HepG2 (cell line): ENCODE results near the gene ZNF440. TPM values are rescaled to one million over a fixed set of nuclear protein-coding genes. Genes with fewer than 3 reads are reported as not detected.

ENCODE experiments used
- ARID2 ChIP-seq: sonication (generic); formaldehyde crosslinking; IDR thresholded peaks from 2 replicates; pipeline ENCODE4 v1.8.1; 2022; ENCODE audit warnings: mild to moderate bottlenecking, missing genetic modification reagents, borderline replicate concordance
- HOXD1 ChIP-seq: sonication (generic); formaldehyde crosslinking; IDR thresholded peaks from 2 replicates; pipeline ENCODE4 v1.5.0; 2020; ENCODE audit warnings: missing genetic modification reagents
- TEAD3 ChIP-seq: optimal IDR thresholded peaks from 2 replicates; pipeline ENCODE3; 2016; ENCODE audit warnings: borderline replicate concordance
- ZNF30 ChIP-seq: sonication (generic); formaldehyde crosslinking; IDR thresholded peaks from 2 replicates; pipeline ENCODE4 v1.5.0; 2020; ENCODE audit warnings: mild to moderate bottlenecking, missing genetic modification reagents
- ZNF556 ChIP-seq: sonication (generic); formaldehyde crosslinking; IDR thresholded peaks from 2 replicates; pipeline ENCODE4 v1.4.0; 2020; ENCODE audit warnings: mild to moderate bottlenecking, missing genetic modification reagents, borderline replicate concordance
- ZNF746 ChIP-seq: sonication (generic); formaldehyde crosslinking; IDR thresholded peaks from 2 replicates; pipeline ENCODE4 v1.8.0; 2022; ENCODE audit warnings: mild to moderate bottlenecking, missing genetic modification reagents
- polyA plus RNA-seq, 8 experiments: library from polyadenylated mRNA; depleted of rRNA in 3 of 8; stranded (reverse) in 7 of 8; unstranded in 1 of 8; fragments of >200 nt; fragmentation: Illumina TruSeq in 4 of 8; extraction: Trizol in 4 of 8; gene quantifications; 2 replicates each; pipeline versions ENCODE4 v1.2.1 to v1.2.3, GENCODE V29; 2011 to 2016; ENCODE audit warnings: low read depth in 4 of 8, missing spikeins in 1 of 8, mixed read lengths in 1 of 8; ENCODE audit not compliant: insufficient read depth in 1 of 8
- total RNA-seq, 5 experiments: library from RNA; depleted of rRNA; stranded (reverse); fragments of >200 nt; fragmentation: Illumina TruSeq; extraction: Trizol; gene quantifications; 2 replicates each; pipeline ENCODE4 v1.2.3, GENCODE V29; 2016; ENCODE audit warnings: low read depth in 1 of 5
- TF ChIP-seq, protein P1 (sequence below): IDR thresholded peaks from 2 replicates; pipeline ENCODE4 v1.6.1; 2016; ENCODE audit warnings: low read depth, missing genetic modification reagents, missing compliant biosample characterization
- TF ChIP-seq, protein P2 (sequence below): sonication (generic); formaldehyde crosslinking; IDR thresholded peaks from 2 replicates; pipeline ENCODE4 v1.5.0; 2020; ENCODE audit warnings: missing genetic modification reagents
- TF ChIP-seq, protein P3 (sequence below): sonication (generic); formaldehyde crosslinking; IDR thresholded peaks from 2 replicates; pipeline ENCODE4 v1.4.0; 2020; ENCODE audit warnings: missing genetic modification reagents, borderline replicate concordance
- TF ChIP-seq, protein P4 (sequence below): sonication (generic); formaldehyde crosslinking; IDR thresholded peaks from 2 replicates; pipeline ENCODE4 v1.4.0; 2020; ENCODE audit warnings: mild to moderate bottlenecking, missing genetic modification reagents, borderline replicate concordance
- TF ChIP-seq, protein P5 (sequence below): sonication (generic); formaldehyde crosslinking; IDR thresholded peaks from 2 replicates; pipeline ENCODE4 v1.4.0; 2020; ENCODE audit warnings: missing genetic modification reagents

The ZNF440 gene
- total and polyA plus RNA-seq, 2 of the 13 experiments (the other 11 are each of a cell fraction or from before 2014, with no cell fraction given): 2.7 to 12.4 TPM

DNA sequence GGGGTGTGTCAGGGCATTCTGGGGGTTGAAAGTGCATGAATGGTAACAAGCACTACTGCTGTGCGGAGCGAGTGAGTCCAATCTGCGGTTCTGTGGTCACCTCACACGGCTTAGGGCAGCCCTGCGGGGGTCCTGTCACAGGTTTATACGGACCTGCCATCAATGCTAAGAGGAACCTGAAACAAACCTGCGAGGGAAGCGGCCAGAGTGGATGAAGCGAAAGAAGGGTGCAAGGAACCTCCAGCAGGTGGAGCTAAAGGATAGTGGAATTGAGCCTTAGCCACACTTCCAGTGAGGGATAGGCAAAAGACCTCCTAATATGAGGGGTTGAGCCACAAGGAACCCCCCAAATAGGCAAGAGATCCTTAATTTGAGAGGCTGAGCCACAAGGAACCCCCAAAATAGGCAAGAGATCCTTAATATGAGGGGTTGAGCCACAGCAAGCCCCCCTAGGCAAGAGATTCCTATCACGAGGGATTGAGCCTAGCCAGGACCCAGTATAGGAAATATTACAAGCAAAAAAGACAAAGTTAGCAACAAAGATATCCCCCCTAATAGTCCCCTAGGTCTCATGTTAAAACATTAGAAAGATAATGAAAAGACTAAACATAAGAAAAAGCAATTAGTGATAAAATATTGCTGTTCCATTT, 67.2 kb downstream of the ZNF440 start (continued):
- TF ChIP-seq, protein P1, sequence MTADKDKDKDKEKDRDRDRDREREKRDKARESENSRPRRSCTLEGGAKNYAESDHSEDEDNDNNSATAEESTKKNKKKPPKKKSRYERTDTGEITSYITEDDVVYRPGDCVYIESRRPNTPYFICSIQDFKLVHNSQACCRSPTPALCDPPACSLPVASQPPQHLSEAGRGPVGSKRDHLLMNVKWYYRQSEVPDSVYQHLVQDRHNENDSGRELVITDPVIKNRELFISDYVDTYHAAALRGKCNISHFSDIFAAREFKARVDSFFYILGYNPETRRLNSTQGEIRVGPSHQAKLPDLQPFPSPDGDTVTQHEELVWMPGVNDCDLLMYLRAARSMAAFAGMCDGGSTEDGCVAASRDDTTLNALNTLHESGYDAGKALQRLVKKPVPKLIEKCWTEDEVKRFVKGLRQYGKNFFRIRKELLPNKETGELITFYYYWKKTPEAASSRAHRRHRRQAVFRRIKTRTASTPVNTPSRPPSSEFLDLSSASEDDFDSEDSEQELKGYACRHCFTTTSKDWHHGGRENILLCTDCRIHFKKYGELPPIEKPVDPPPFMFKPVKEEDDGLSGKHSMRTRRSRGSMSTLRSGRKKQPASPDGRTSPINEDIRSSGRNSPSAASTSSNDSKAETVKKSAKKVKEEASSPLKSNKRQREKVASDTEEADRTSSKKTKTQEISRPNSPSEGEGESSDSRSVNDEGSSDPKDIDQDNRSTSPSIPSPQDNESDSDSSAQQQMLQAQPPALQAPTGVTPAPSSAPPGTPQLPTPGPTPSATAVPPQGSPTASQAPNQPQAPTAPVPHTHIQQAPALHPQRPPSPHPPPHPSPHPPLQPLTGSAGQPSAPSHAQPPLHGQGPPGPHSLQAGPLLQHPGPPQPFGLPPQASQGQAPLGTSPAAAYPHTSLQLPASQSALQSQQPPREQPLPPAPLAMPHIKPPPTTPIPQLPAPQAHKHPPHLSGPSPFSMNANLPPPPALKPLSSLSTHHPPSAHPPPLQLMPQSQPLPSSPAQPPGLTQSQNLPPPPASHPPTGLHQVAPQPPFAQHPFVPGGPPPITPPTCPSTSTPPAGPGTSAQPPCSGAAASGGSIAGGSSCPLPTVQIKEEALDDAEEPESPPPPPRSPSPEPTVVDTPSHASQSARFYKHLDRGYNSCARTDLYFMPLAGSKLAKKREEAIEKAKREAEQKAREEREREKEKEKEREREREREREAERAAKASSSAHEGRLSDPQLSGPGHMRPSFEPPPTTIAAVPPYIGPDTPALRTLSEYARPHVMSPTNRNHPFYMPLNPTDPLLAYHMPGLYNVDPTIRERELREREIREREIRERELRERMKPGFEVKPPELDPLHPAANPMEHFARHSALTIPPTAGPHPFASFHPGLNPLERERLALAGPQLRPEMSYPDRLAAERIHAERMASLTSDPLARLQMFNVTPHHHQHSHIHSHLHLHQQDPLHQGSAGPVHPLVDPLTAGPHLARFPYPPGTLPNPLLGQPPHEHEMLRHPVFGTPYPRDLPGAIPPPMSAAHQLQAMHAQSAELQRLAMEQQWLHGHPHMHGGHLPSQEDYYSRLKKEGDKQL (CRISPR knock-in tag): no peak
- TF ChIP-seq, protein P2, sequence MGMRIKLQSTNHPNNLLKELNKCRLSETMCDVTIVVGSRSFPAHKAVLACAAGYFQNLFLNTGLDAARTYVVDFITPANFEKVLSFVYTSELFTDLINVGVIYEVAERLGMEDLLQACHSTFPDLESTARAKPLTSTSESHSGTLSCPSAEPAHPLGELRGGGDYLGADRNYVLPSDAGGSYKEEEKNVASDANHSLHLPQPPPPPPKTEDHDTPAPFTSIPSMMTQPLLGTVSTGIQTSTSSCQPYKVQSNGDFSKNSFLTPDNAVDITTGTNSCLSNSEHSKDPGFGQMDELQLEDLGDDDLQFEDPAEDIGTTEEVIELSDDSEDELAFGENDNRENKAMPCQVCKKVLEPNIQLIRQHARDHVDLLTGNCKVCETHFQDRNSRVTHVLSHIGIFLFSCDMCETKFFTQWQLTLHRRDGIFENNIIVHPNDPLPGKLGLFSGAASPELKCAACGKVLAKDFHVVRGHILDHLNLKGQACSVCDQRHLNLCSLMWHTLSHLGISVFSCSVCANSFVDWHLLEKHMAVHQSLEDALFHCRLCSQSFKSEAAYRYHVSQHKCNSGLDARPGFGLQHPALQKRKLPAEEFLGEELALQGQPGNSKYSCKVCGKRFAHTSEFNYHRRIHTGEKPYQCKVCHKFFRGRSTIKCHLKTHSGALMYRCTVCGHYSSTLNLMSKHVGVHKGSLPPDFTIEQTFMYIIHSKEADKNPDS (CRISPR knock-in tag): peak; percentile 67; the same call in 1 of the 2 replicates
- TF ChIP-seq ARID2 (CRISPR knock-in tag) (no peak), ZNF556 (peak; percentile 86; the same call in 1 of the 2 replicates), HOXD1 (CRISPR knock-in tag) (no peak), ZNF30 (CRISPR knock-in tag) (0 out of 2 replicates have a peak, but pooled peaks have one; percentile 28), TEAD3 (peak; percentile 58), ZNF746 (CRISPR knock-in tag) (no peak)
- TF ChIP-seq, protein P3, sequence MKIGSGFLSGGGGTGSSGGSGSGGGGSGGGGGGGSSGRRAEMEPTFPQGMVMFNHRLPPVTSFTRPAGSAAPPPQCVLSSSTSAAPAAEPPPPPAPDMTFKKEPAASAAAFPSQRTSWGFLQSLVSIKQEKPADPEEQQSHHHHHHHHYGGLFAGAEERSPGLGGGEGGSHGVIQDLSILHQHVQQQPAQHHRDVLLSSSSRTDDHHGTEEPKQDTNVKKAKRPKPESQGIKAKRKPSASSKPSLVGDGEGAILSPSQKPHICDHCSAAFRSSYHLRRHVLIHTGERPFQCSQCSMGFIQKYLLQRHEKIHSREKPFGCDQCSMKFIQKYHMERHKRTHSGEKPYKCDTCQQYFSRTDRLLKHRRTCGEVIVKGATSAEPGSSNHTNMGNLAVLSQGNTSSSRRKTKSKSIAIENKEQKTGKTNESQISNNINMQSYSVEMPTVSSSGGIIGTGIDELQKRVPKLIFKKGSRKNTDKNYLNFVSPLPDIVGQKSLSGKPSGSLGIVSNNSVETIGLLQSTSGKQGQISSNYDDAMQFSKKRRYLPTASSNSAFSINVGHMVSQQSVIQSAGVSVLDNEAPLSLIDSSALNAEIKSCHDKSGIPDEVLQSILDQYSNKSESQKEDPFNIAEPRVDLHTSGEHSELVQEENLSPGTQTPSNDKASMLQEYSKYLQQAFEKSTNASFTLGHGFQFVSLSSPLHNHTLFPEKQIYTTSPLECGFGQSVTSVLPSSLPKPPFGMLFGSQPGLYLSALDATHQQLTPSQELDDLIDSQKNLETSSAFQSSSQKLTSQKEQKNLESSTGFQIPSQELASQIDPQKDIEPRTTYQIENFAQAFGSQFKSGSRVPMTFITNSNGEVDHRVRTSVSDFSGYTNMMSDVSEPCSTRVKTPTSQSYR (CRISPR knock-in tag): no peak
- TF ChIP-seq, protein P4, sequence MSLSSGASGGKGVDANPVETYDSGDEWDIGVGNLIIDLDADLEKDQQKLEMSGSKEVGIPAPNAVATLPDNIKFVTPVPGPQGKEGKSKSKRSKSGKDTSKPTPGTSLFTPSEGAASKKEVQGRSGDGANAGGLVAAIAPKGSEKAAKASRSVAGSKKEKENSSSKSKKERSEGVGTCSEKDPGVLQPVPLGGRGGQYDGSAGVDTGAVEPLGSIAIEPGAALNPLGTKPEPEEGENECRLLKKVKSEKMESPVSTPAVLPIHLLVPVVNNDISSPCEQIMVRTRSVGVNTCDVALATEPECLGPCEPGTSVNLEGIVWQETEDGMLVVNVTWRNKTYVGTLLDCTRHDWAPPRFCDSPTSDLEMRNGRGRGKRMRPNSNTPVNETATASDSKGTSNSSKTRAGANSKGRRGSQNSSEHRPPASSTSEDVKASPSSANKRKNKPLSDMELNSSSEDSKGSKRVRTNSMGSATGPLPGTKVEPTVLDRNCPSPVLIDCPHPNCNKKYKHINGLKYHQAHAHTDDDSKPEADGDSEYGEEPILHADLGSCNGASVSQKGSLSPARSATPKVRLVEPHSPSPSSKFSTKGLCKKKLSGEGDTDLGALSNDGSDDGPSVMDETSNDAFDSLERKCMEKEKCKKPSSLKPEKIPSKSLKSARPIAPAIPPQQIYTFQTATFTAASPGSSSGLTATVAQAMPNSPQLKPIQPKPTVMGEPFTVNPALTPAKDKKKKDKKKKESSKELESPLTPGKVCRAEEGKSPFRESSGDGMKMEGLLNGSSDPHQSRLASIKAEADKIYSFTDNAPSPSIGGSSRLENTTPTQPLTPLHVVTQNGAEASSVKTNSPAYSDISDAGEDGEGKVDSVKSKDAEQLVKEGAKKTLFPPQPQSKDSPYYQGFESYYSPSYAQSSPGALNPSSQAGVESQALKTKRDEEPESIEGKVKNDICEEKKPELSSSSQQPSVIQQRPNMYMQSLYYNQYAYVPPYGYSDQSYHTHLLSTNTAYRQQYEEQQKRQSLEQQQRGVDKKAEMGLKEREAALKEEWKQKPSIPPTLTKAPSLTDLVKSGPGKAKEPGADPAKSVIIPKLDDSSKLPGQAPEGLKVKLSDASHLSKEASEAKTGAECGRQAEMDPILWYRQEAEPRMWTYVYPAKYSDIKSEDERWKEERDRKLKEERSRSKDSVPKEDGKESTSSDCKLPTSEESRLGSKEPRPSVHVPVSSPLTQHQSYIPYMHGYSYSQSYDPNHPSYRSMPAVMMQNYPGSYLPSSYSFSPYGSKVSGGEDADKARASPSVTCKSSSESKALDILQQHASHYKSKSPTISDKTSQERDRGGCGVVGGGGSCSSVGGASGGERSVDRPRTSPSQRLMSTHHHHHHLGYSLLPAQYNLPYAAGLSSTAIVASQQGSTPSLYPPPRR: no peak
- TF ChIP-seq, protein P5, sequence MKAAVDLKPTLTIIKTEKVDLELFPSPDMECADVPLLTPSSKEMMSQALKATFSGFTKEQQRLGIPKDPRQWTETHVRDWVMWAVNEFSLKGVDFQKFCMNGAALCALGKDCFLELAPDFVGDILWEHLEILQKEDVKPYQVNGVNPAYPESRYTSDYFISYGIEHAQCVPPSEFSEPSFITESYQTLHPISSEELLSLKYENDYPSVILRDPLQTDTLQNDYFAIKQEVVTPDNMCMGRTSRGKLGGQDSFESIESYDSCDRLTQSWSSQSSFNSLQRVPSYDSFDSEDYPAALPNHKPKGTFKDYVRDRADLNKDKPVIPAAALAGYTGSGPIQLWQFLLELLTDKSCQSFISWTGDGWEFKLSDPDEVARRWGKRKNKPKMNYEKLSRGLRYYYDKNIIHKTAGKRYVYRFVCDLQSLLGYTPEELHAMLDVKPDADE (CRISPR knock-in tag): no peak
